HG03558 (cell line): ENCODE results near the gene PSKH1.

Experiments used
- ATAC-seq: cut with Tn5 transposase; IDR thresholded peaks from one replicate; pipeline ENCODE4 v1.9.1; 2021; ENCODE audit warnings: moderate number of reproducible peaks; ENCODE audit not compliant: unreplicated experiment; ENCODE audit errors: extremely low read depth

The PSKH1 gene

GRCh38 chr16:67864594-67864993 lies 28.5 kb upstream of the PSKH1 start:
- no peak for ATAC-seq

GRCh38 chr16:67865318-67865717 lies 27.7 kb upstream of the PSKH1 start:
- ATAC-seq, result no peak

GRCh38 chr16:67868290-67868689 lies 24.8 kb upstream of the PSKH1 start:
- ATAC-seq, result no peak

- no peak for ATAC-seq
Observed at GRCh38 chr16:67869653-67870052, 23.4 kb upstream of the PSKH1 start.

GRCh38 chr16:67871256-67871655 lies 21.8 kb upstream of the PSKH1 start:
- ATAC-seq, result no peak

GRCh38 chr16:67872131-67872630 lies 20.9 kb upstream of the PSKH1 start:
- ATAC-seq, result no peak

GRCh38 chr16:67872631-67873434 lies 20.2 kb upstream of the PSKH1 start, which contains the start of gene EDC4:
Gene EDC4 (plus strand): TSS chr16:67873052. CDS start chr16:67873262, 210 bp downstream.
- no peak for ATAC-seq

- no peak for ATAC-seq
Observed at GRCh38 chr16:67873435-67874370, 19.4 kb upstream of the PSKH1 start.

- ATAC-seq, result no peak
Observed at GRCh38 chr16:67874372-67874771, 18.7 kb upstream of the PSKH1 start.

GRCh38 chr16:67877064-67877463 lies 16.0 kb upstream of the PSKH1 start:
- no peak for ATAC-seq

- ATAC-seq, result no peak
Observed at GRCh38 chr16:67878232-67878631, 14.8 kb upstream of the PSKH1 start.

- no peak for ATAC-seq
Observed at GRCh38 chr16:67878846-67879245, 14.2 kb upstream of the PSKH1 start.

- ATAC-seq, result no peak
Observed at GRCh38 chr16:67879462-67879861, 13.6 kb upstream of the PSKH1 start.

- no peak for ATAC-seq
Observed at GRCh38 chr16:67879936-67880335, 13.1 kb upstream of the PSKH1 start.

- ATAC-seq, result no peak
Observed at GRCh38 chr16:67880584-67880983, 12.5 kb upstream of the PSKH1 start.

GRCh38 chr16:67881621-67882161 lies 11.4 kb upstream of the PSKH1 start:
- ATAC-seq, result no peak

GRCh38 chr16:67882374-67883145 lies 10.5 kb upstream of the PSKH1 start:
- no peak for ATAC-seq

- ATAC-seq, result no peak
Observed at GRCh38 chr16:67883146-67883871, 9.7 kb upstream of the PSKH1 start.

- ATAC-seq, result no peak
Observed at GRCh38 chr16:67883872-67884261, 9.2 kb upstream of the PSKH1 start.
